ENCODE results near the gene C10orf71.

C10orf71 gene

GRCh38 chr10:49294731-49295130, 4.2 kb upstream of the C10orf71 start:
- no peak overlapping the region for H3K27ac Mint-ChIP-seq

GRCh38 chr10:49295297-49295696, 3.7 kb upstream of the C10orf71 start:
- H3K4me3 Mint-ChIP-seq = no peak overlapping the region
- no peak overlapping the region for H3K27ac Mint-ChIP-seq
- H3K9me3 Mint-ChIP-seq = no peaks in the 10 kb centered on the region
- peaks cover 16% of the 10 kb centered on the region for H3K4me1 Mint-ChIP-seq (ENCODE audit: low read depth)
- H3K36me3 Mint-ChIP-seq (ENCODE audit: low read depth) = no peaks in the 10 kb centered on the region
- peaks cover 31% of the 10 kb centered on the region for H3K27me3 Mint-ChIP-seq
- intact Hi-C loops (cut with micrococcal nuclease) = no loop called here

More at GRCh38 chr10:49294731-49295130, 4.2 kb upstream of the C10orf71 start:
- Mint-ChIP-seq H3K27me3 (peaks cover 31% of the 10 kb centered on the region), H3K4me3 (no peak overlapping the region), H3K4me1 (ENCODE audit: low read depth) (peaks cover 16% of the 10 kb centered on the region), H3K9me3 (no peaks in the 10 kb centered on the region), H3K36me3 (ENCODE audit: low read depth) (no peaks in the 10 kb centered on the region)
- intact Hi-C loops (cut with micrococcal nuclease) = no loop called here

- no peak overlapping the region for H3K27ac Mint-ChIP-seq
These were observed 2.6 kb upstream of the C10orf71 start for GRCh38 chr10:49296382-49296781.

GRCh38 chr10:49296836-49297235, 2.1 kb upstream of the C10orf71 start:
- H3K4me3 Mint-ChIP-seq = no peak overlapping the region
- H3K27me3 Mint-ChIP-seq = peaks cover 37% of the 10 kb centered on the region
- peaks cover 15% of the 10 kb centered on the region for H3K4me1 Mint-ChIP-seq (ENCODE audit: low read depth)
- no peak overlapping the region for H3K27ac Mint-ChIP-seq
- intact Hi-C loops (cut with micrococcal nuclease) = no loop called here
- no peaks in the 10 kb centered on the region for H3K36me3 Mint-ChIP-seq (ENCODE audit: low read depth)
- no peaks in the 10 kb centered on the region for H3K9me3 Mint-ChIP-seq

More at GRCh38 chr10:49296382-49296781, 2.6 kb upstream of the C10orf71 start:
- Mint-ChIP-seq H3K9me3 (no peaks in the 10 kb centered on the region), H3K4me1 (ENCODE audit: low read depth) (peaks cover 16% of the 10 kb centered on the region), H3K36me3 (ENCODE audit: low read depth) (no peaks in the 10 kb centered on the region), H3K27me3 (peaks cover 34% of the 10 kb centered on the region), H3K4me3 (no peak overlapping the region)
- intact Hi-C loops (cut with micrococcal nuclease) = no loop called here

- H3K9me3 Mint-ChIP-seq = no peaks in the 10 kb centered on the region
- H3K27ac Mint-ChIP-seq = no peak overlapping the region
- H3K27me3 Mint-ChIP-seq = peaks cover 45% of the 10 kb centered on the region
- peaks cover 3% of the 10 kb centered on the region for H3K4me1 Mint-ChIP-seq (ENCODE audit: low read depth)
- H3K36me3 Mint-ChIP-seq (ENCODE audit: low read depth) = no peaks in the 10 kb centered on the region
- H3K4me3 Mint-ChIP-seq = no peak overlapping the region
- intact Hi-C loops (cut with micrococcal nuclease) = no loop called here
These were observed 926 bp upstream of the C10orf71 start for GRCh38 chr10:49297818-49298670.

GRCh38 chr10:49298671-49298982, 343 bp upstream of the C10orf71 start:
- Mint-ChIP-seq H3K27ac (no peak overlapping the region), H3K9me3 (no peaks in the 10 kb centered on the region), H3K4me3 (no peak overlapping the region), H3K36me3 (ENCODE audit: low read depth) (no peaks in the 10 kb centered on the region), H3K4me1 (ENCODE audit: low read depth) (no peaks in the 10 kb centered on the region), H3K27me3 (peaks cover 49% of the 10 kb centered on the region)
- intact Hi-C loops (cut with micrococcal nuclease) = no loop called here

GRCh38 chr10:49299816-49300139, 808 bp downstream of the C10orf71 start:
- Mint-ChIP-seq H3K4me3 (no peak overlapping the region), H3K4me1 (ENCODE audit: low read depth) (no peaks in the 10 kb centered on the region), H3K27ac (no peak overlapping the region), H3K9me3 (no peaks in the 10 kb centered on the region), H3K27me3 (peaks cover 60% of the 10 kb centered on the region), H3K36me3 (ENCODE audit: low read depth) (no peaks in the 10 kb centered on the region)
- intact Hi-C loops (cut with micrococcal nuclease) = no loop called here

GRCh38 chr10:49300140-49300974, 1.4 kb downstream of the C10orf71 start:
- Mint-ChIP-seq H3K4me1 (ENCODE audit: low read depth) (no peaks in the 10 kb centered on the region), H3K27me3 (peaks cover 62% of the 10 kb centered on the region), H3K27ac (no peak overlapping the region), H3K9me3 (no peaks in the 10 kb centered on the region), H3K4me3 (no peak overlapping the region), H3K36me3 (ENCODE audit: low read depth) (no peaks in the 10 kb centered on the region)
- intact Hi-C loops (cut with micrococcal nuclease) = no loop called here

- no peaks in the 10 kb centered on the region for H3K36me3 Mint-ChIP-seq (ENCODE audit: low read depth)
- H3K4me3 Mint-ChIP-seq = no peak overlapping the region
- no peak overlapping the region for H3K27ac Mint-ChIP-seq
- peaks cover 69% of the 10 kb centered on the region for H3K27me3 Mint-ChIP-seq
- H3K9me3 Mint-ChIP-seq = no peaks in the 10 kb centered on the region
- intact Hi-C loops (cut with micrococcal nuclease) = no loop called here
- no peaks in the 10 kb centered on the region for H3K4me1 Mint-ChIP-seq (ENCODE audit: low read depth)
These were observed 2.3 kb downstream of the C10orf71 start for GRCh38 chr10:49301302-49301701.

GRCh38 chr10:49302088-49302487, 3.1 kb downstream of the C10orf71 start:
- H3K36me3 Mint-ChIP-seq (ENCODE audit: low read depth) = no peaks in the 10 kb centered on the region
- H3K4me3 Mint-ChIP-seq = no peak overlapping the region
- no peaks in the 10 kb centered on the region for H3K4me1 Mint-ChIP-seq (ENCODE audit: low read depth)
- peaks cover 73% of the 10 kb centered on the region for H3K27me3 Mint-ChIP-seq
- intact Hi-C loops (cut with micrococcal nuclease) = no loop called here
- no peak overlapping the region for H3K27ac Mint-ChIP-seq
- no peaks in the 10 kb centered on the region for H3K9me3 Mint-ChIP-seq

- intact Hi-C loops (cut with micrococcal nuclease) = no loop called here
- H3K9me3 Mint-ChIP-seq = no peaks in the 10 kb centered on the region
- H3K27ac Mint-ChIP-seq = no peak overlapping the region
- H3K4me1 Mint-ChIP-seq (ENCODE audit: low read depth) = peaks cover 8% of the 10 kb centered on the region
- H3K4me3 Mint-ChIP-seq = no peak overlapping the region
- H3K27me3 Mint-ChIP-seq = peaks cover 73% of the 10 kb centered on the region
- H3K36me3 Mint-ChIP-seq (ENCODE audit: low read depth) = no peaks in the 10 kb centered on the region
These were observed 4.7 kb downstream of the C10orf71 start for GRCh38 chr10:49303711-49304110.

GRCh38 chr10:49304137-49304536, 5.2 kb downstream of the C10orf71 start:
- intact Hi-C loops (cut with micrococcal nuclease) = no loop called here
- Mint-ChIP-seq H3K9me3 (no peaks in the 10 kb centered on the region), H3K36me3 (ENCODE audit: low read depth) (no peaks in the 10 kb centered on the region), H3K4me1 (ENCODE audit: low read depth) (peaks cover 13% of the 10 kb centered on the region), H3K27ac (no peak overlapping the region), H3K4me3 (no peak overlapping the region), H3K27me3 (peaks cover 69% of the 10 kb centered on the region)

GRCh38 chr10:49307921-49308320, 9.0 kb downstream of the C10orf71 start:
- H3K36me3 Mint-ChIP-seq (ENCODE audit: low read depth) = no peaks in the 10 kb centered on the region
- H3K9me3 Mint-ChIP-seq = no peaks in the 10 kb centered on the region
- H3K27me3 Mint-ChIP-seq = peaks cover 47% of the 10 kb centered on the region
- intact Hi-C loops (cut with micrococcal nuclease) = no loop called here
- no peak overlapping the region for H3K4me3 Mint-ChIP-seq
- H3K4me1 Mint-ChIP-seq (ENCODE audit: low read depth) = peaks cover 48% of the 10 kb centered on the region
- no peak overlapping the region for H3K27ac Mint-ChIP-seq

GRCh38 chr10:49308881-49309280, 9.9 kb downstream of the C10orf71 start:
- Mint-ChIP-seq H3K27me3 (peaks cover 44% of the 10 kb centered on the region), H3K4me3 (no peak overlapping the region), H3K36me3 (ENCODE audit: low read depth) (no peaks in the 10 kb centered on the region), H3K4me1 (ENCODE audit: low read depth) (peaks cover 57% of the 10 kb centered on the region), H3K27ac (no peak overlapping the region), H3K9me3 (no peaks in the 10 kb centered on the region)
- intact Hi-C loops (cut with micrococcal nuclease) = no loop called here

Data from dendritic cell treated with granulocyte-macrophage colony-stimulating factor and Interleukin-4, amounts not matched to agents 40 ng/mL and 50 ng/mL, for 4 days (primary cell).